ENCODE results near the gene CHRDL2. TPM values are rescaled to one million over a fixed set of nuclear protein-coding genes. Genes with fewer than 3 reads are reported as not detected.
"Not testable (repeated sequence)": the region's sequence is repeated elsewhere in the genome, so short reads cannot be mapped to it uniquely, and the experiment has no call there.

The CHRDL2 gene
- total and polyA plus RNA-seq, 3 donors from 2014 or later, result 3.5 to 12.0 (median 5.3) TPM

DNA sequence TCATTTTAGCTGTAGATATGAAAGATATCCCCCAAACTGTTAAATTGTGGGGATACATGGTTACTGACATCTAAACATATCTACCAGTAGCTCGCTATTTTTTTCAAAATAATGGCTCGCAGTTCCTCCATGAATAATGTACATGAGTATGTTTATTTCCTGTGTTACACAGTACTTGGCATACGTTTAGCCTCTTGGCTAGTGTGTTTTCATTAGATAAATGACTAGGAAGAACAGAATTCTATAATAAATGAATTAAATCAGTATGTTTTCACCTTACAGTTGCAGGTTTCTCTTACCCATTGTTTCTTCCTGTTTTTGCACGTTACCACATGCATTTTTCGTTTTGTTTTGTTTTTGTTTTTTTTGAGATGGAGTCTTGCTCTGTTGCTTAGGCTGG, 39.2 kb upstream of the CHRDL2 start:
- no peaks in the 10 kb centered on the region for H3K4me1 ChIP-seq
- intact Hi-C loops (cut with DNase I; ENCODE audit: low total_unique reads), result no loop called here
- 76 to 86% methylated on average over 5 of the region's 5 CpGs for WGBS, 2 donors
- no peaks in the 10 kb centered on the region for H3K9me3 ChIP-seq
- no peaks in the 10 kb centered on the region for H3K27me3 ChIP-seq
- no peaks in the 10 kb centered on the region for H3K36me3 ChIP-seq (ENCODE audit: low read depth, missing control alignments)
- H3K4me3 ChIP-seq, result no peak overlapping the region
- no peak overlapping the region for H3K27ac ChIP-seq
- DNase-seq, result no peak
- TF ChIP-seq POLR2A (IDR thresholded peaks at IDR 0.05), result no peak
- TF ChIP-seq, protein P1, sequence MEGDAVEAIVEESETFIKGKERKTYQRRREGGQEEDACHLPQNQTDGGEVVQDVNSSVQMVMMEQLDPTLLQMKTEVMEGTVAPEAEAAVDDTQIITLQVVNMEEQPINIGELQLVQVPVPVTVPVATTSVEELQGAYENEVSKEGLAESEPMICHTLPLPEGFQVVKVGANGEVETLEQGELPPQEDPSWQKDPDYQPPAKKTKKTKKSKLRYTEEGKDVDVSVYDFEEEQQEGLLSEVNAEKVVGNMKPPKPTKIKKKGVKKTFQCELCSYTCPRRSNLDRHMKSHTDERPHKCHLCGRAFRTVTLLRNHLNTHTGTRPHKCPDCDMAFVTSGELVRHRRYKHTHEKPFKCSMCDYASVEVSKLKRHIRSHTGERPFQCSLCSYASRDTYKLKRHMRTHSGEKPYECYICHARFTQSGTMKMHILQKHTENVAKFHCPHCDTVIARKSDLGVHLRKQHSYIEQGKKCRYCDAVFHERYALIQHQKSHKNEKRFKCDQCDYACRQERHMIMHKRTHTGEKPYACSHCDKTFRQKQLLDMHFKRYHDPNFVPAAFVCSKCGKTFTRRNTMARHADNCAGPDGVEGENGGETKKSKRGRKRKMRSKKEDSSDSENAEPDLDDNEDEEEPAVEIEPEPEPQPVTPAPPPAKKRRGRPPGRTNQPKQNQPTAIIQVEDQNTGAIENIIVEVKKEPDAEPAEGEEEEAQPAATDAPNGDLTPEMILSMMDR (IDR thresholded peaks at IDR 0.05), result no peak

DNA sequence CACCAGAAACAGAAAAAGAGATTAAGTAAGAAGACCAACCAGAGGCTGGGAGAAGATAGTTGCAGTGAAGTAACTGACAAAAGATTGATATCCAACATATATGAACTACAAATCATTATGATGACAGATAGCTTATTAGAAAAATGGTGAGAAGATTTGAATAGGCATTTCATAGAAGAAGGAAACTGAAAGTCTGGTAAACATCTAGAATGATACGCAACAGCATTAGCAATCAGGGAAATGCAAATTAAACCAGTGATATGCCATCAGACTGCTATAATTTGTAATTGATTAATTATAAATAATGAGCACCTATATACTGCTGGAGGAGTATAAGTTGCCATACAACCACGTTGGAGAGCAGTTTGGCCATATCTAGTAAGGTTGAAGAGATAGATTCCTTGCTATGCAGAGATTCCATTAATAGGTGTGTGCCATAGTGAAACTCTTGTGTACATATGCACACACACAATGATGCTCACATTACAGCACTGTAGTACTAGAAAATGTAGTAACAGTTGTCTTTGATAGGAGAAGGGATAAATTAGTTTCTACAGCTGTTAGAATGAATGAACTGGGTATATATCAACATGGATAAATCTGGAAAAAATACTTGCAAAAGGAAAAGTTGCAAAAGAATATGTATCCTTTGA, 38.0 kb upstream of the CHRDL2 start:
- H3K36me3 ChIP-seq (ENCODE audit: low read depth, missing control alignments), result no peaks in the 10 kb centered on the region
- H3K4me1 ChIP-seq, result no peaks in the 10 kb centered on the region
- WGBS, 2 donors, result 81 to 83% methylated on average over 2 of the region's 2 CpGs
- intact Hi-C loops (cut with DNase I; ENCODE audit: low total_unique reads), result no loop called here
- H3K27me3 ChIP-seq, result no peaks in the 10 kb centered on the region
- TF ChIP-seq, protein P1 (IDR thresholded peaks at IDR 0.05), result no peak
- TF ChIP-seq POLR2A (IDR thresholded peaks at IDR 0.05), result no peak
- no peak overlapping the region for H3K27ac ChIP-seq
- H3K4me3 ChIP-seq, result no peak overlapping the region
- no peaks in the 10 kb centered on the region for H3K9me3 ChIP-seq
- no peak for DNase-seq

DNA sequence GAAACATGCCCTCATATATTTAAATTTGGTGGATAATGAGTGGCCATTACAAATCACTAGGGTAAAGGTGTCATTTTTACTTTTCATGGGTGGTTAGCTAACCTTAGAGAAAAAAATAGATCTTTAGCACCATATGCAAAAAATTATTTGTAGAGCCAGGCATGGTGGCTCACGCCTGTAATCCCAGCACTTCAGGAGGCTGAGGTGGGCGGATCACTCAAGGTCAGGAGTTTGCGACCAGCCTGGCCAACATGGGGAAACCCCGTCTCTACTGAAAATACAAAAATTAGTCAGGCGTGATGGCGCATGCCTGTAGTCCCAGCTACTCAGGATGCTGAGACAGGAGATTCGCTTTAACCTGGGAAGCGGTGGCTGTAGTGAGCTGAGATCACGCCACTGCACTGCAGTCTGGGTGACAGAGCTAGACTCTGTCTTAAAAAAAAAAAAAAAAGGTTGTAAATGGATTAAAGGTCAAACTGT, 37.0 kb upstream of the CHRDL2 start:
- intact Hi-C loops (cut with DNase I; ENCODE audit: low total_unique reads); H3K4me3 ChIP-seq; H3K9me3 ChIP-seq; H3K36me3 ChIP-seq (ENCODE audit: low read depth, missing control alignments); H3K27ac ChIP-seq; H3K4me1 ChIP-seq; DNase-seq; H3K27me3 ChIP-seq: not testable (repeated sequence)
- 95% methylated on average over 9 of the region's 9 CpGs for WGBS, 2 donors

DNA sequence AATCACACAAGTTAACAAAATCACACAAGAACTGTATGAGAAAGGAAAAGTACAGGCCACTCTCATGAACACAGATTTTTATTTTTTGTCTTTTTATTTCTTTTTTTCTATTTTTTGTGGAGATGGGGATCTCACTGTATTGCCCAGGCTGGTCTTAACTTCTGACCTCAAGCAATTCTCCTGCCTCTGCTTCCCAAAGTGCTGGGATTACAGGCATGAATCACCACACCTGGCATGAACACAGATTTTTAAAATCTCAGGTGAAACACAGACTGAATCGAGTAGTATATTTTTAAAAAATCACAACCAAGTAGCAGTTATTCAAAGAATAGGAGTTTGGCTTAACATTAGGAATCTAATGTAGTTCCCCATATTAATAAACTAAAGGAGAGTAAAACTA, 35.7 kb upstream of the CHRDL2 start:
- Histone ChIP-seq H3K9me3 (no peaks in the 10 kb centered on the region), H3K27me3 (no peaks in the 10 kb centered on the region), H3K4me3 (no peak overlapping the region), H3K27ac (no peak overlapping the region), H3K4me1 (no peaks in the 10 kb centered on the region), H3K36me3 (ENCODE audit: low read depth, missing control alignments) (no peaks in the 10 kb centered on the region)
- TF ChIP-seq, protein P1 (IDR thresholded peaks at IDR 0.05), result no peak
- no peak for TF ChIP-seq POLR2A (IDR thresholded peaks at IDR 0.05)
- 95 to 98% methylated on average over 1 of the region's 1 CpG for WGBS, 2 donors
- DNase-seq, result no peak
- intact Hi-C loops (cut with DNase I; ENCODE audit: low total_unique reads), result no loop called here

DNA sequence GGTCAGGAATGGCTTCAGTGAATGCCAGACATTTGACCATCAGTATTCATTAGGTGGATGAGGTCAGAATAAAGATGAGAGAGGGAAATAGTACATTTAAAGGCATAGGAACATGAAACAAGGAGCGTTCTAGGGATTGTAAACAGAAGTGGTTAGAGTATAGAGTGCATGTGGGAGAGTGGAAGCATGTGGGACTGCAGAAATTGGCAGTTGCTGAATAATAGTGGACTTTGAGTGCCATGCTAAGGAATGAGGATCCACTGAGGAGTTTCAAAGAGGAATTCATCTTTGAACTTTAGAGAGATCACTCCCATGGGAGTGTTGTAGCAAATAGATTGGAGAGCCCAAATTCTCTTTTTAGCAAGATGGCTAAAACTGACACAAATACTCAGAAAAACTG, 25.3 kb upstream of the CHRDL2 start:
- Histone ChIP-seq H3K27me3 (no peaks in the 10 kb centered on the region), H3K9me3 (no peaks in the 10 kb centered on the region), H3K27ac (no peak overlapping the region), H3K4me3 (no peak overlapping the region), H3K4me1 (no peaks in the 10 kb centered on the region), H3K36me3 (ENCODE audit: low read depth, missing control alignments) (no peaks in the 10 kb centered on the region)
- 76 to 82% methylated on average over 1 of the region's 1 CpG for WGBS, 2 donors
- no peak for DNase-seq
- intact Hi-C loops (cut with DNase I; ENCODE audit: low total_unique reads), result no loop called here
- TF ChIP-seq, protein P1 (IDR thresholded peaks at IDR 0.05), result no peak
- no peak for TF ChIP-seq POLR2A (IDR thresholded peaks at IDR 0.05)

All from testis (tissue), 3 donors.